ENCODE measurements around the gene GAB4. TPM values are rescaled to one million over a fixed set of nuclear protein-coding genes. Genes with fewer than 3 reads are reported as not detected.

The GAB4 gene
- total RNA-seq, 1 donor from 2014 or later: not detected

DNA sequence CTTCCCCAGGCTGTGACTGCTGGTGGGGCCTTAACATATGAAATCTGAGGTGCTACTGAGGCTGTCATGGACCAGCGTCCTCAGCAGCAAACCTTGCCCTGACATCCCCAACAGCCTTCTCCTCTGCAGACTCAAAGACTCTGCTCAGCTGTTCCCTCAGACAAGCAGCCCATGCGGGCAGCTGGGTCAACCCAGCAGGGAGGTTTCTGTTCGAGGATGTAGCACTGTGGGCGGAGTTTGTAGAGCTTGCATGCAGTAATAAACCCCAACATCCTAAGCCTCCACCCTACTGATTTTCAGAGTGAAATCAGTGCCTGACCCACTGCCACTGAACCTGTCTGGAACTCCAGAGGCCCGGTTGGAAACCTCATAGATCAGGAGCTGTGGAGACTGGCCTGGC, 94.0 kb downstream of the GAB4 start:
- Histone ChIP-seq H3K27me3 (no peaks in the 10 kb centered on the region), H3K4me3 (no peak overlapping the region), H3K9me3 (no peaks in the 10 kb centered on the region), H3K4me1 (no peaks in the 10 kb centered on the region), H3K27ac (no peak overlapping the region), H3K36me3 (no peaks in the 10 kb centered on the region)
- no peak for DNase-seq (ENCODE audit: extremely low spot score in 2 of 2)
- intact Hi-C loops (cut with DNase I): no loop called here
- TF ChIP-seq, protein P1, sequence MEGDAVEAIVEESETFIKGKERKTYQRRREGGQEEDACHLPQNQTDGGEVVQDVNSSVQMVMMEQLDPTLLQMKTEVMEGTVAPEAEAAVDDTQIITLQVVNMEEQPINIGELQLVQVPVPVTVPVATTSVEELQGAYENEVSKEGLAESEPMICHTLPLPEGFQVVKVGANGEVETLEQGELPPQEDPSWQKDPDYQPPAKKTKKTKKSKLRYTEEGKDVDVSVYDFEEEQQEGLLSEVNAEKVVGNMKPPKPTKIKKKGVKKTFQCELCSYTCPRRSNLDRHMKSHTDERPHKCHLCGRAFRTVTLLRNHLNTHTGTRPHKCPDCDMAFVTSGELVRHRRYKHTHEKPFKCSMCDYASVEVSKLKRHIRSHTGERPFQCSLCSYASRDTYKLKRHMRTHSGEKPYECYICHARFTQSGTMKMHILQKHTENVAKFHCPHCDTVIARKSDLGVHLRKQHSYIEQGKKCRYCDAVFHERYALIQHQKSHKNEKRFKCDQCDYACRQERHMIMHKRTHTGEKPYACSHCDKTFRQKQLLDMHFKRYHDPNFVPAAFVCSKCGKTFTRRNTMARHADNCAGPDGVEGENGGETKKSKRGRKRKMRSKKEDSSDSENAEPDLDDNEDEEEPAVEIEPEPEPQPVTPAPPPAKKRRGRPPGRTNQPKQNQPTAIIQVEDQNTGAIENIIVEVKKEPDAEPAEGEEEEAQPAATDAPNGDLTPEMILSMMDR (IDR thresholded peaks at IDR 0.05): no peak
- TF ChIP-seq POLR2AphosphoS5 (IDR thresholded peaks at IDR 0.05; ENCODE audit: insufficient read depth in 1 of 2, low read depth in 1 of 2): no peak

DNA sequence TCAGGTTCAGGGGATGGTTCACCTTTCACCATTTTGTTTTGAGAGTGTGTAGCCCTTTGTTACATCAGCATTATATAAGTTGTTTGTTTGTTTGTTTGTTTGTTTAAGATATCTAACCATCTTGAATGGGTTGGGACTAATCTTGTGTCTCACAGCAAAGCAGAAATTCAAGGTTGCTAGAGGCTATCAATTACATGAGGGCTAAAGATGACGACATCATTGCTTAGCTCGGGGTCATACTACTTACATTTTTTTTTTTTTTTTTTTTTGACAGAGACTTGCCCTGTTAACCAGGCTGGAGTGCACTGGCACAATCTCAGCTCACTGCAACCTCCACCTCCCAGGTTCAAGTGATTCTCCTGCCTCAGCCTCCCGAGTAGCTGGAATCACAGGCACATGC, 95.7 kb downstream of the GAB4 start:
- H3K27me3 ChIP-seq: no peaks in the 10 kb centered on the region
- DNase-seq (ENCODE audit: extremely low spot score in 2 of 2): no peak
- no peaks in the 10 kb centered on the region for H3K4me1 ChIP-seq
- H3K27ac ChIP-seq: no peak overlapping the region
- no peaks in the 10 kb centered on the region for H3K36me3 ChIP-seq
- H3K4me3 ChIP-seq: no peak overlapping the region
- no peaks in the 10 kb centered on the region for H3K9me3 ChIP-seq
- intact Hi-C loops (cut with DNase I): no loop called here
- TF ChIP-seq, protein P1 (IDR thresholded peaks at IDR 0.05): no peak
- TF ChIP-seq POLR2AphosphoS5 (IDR thresholded peaks at IDR 0.05; ENCODE audit: insufficient read depth in 1 of 2, low read depth in 1 of 2): no peak
- TF ChIP-seq POLR2A (IDR thresholded peaks at IDR 0.05): no peak

Other genes with a start within 250 kb of the GAB4 start
- not detected for gene XKR3, start 182.8 kb downstream of the GAB4 start, total RNA-seq
- 13.3 TPM for gene IL17RA, start 76.8 kb upstream of the GAB4 start, total RNA-seq
- not detected for gene TMEM121B, start 113.1 kb upstream of the GAB4 start, total RNA-seq
- gene HDHD5, start 151.1 kb upstream of the GAB4 start, total RNA-seq: 30.0 TPM
- gene ADA2, start 211.2 kb upstream of the GAB4 start, total RNA-seq: 4.7 TPM

All from vagina (tissue), 2 donors.